Loucy (cell line): Measurements from ENCODE around the gene WIZ.

Experiments
- H2AFZ ChIP-seq: fragments of 200-600 bp; sonication (generic); 2 replicates; pipeline ENCODE4 v1.6.0; 2016; ENCODE audit warnings: antibody characterized with exemption, mild to moderate bottlenecking, low read length, moderate library complexity
- H3F3A ChIP-seq: fragments of 200-600 bp; 2 replicates; pipeline ENCODE4 v1.6.0; 2016; ENCODE audit warnings: antibody characterized with exemption, low read depth, mild to moderate bottlenecking
- H3K27me3 ChIP-seq: fragments of 200-600 bp; sonication (generic); 2 replicates; pipeline ENCODE4 v1.6.1; 2014; ENCODE audit warnings: low read length, mild to moderate bottlenecking; ENCODE audit not compliant: insufficient read depth, poor library complexity, severe bottlenecking
- H3K36me3 ChIP-seq: fragments of 200-600 bp; sonication (generic); 2 replicates; pipeline ENCODE4 v1.6.1; 2016; ENCODE audit warnings: low read length; ENCODE audit not compliant: insufficient read depth
- H3K4me1 ChIP-seq: fragments of 200-600 bp; sonication (generic); 2 replicates; pipeline ENCODE4 v1.5.1; 2014; ENCODE audit warnings: low read length, mild to moderate bottlenecking; ENCODE audit not compliant: insufficient read depth, poor library complexity, severe bottlenecking
- H3K4me2 ChIP-seq: fragments of 200-600 bp; sonication (generic); 2 replicates; pipeline ENCODE4 v1.6.0; 2014; ENCODE audit warnings: antibody characterized with exemption, low read length, low read depth, mild to moderate bottlenecking; ENCODE audit not compliant: poor library complexity, severe bottlenecking
- H3K4me3 ChIP-seq: fragments of 200-600 bp; sonication (generic); 2 replicates; pipeline ENCODE4 v1.5.1; 2014; ENCODE audit warnings: low read length, mild to moderate bottlenecking, mixed read lengths; ENCODE audit not compliant: poor library complexity, severe bottlenecking
- H3K79me2 ChIP-seq: fragments of 200-600 bp; sonication (generic); 2 replicates; pipeline ENCODE4 v1.6.1; 2014; ENCODE audit warnings: low read length; ENCODE audit not compliant: insufficient read depth
- H3K9ac ChIP-seq: fragments of 200-600 bp; sonication (generic); 2 replicates; pipeline ENCODE4 v1.6.0; 2014; ENCODE audit warnings: mild to moderate bottlenecking, low read depth, low read length, moderate library complexity; ENCODE audit not compliant: poor library complexity, severe bottlenecking
- H3K9me2 ChIP-seq: fragments of 200-600 bp; sonication (generic); replicated peaks from 2 replicates; pipeline ENCODE4 v1.6.1; 2016; ENCODE audit warnings: low read depth, low read length, mixed read lengths
- H3K9me3 ChIP-seq: fragments of 200-600 bp; sonication (generic); 2 replicates; pipeline ENCODE4 v1.6.1; 2014; ENCODE audit warnings: mild to moderate bottlenecking, antibody characterized with exemption, low read length, low read depth; ENCODE audit not compliant: insufficient read depth
- H4K20me1 ChIP-seq: fragments of 200-600 bp; sonication (generic); 2 replicates; pipeline ENCODE4 v1.6.0; 2014; ENCODE audit warnings: antibody characterized with exemption, low read length, mild to moderate bottlenecking; ENCODE audit not compliant: insufficient read depth, poor library complexity, severe bottlenecking
- CTCF ChIP-seq: fragments of 200-600 bp; sonication (generic); conservative IDR thresholded peaks from 2 replicates; pipeline ENCODE4 v1.5.1; 2014; ENCODE audit warnings: mild to moderate bottlenecking, antibody characterized with exemption, low read length
- EZH2phosphoT487 ChIP-seq: fragments of 200-600 bp; IDR thresholded peaks from 2 replicates; pipeline ENCODE4 v1.6.1; 2018; ENCODE audit warnings: antibody characterized with exemption, mild to moderate bottlenecking, moderate library complexity, borderline replicate concordance

WIZ gene

GRCh38 chr19:15468675-15469512 is 19.1 kb upstream of the WIZ start:
- Histone ChIP-seq H3K9ac (no peak overlapping the region), H3F3A (peaks cover 15% of the 10 kb centered on the region; the same call in 1 of the 2 replicates), H2AFZ (no peak overlapping the region), H3K4me1 (peaks cover 44% of the 10 kb centered on the region), H3K9me2 (no peaks in the 10 kb centered on the region), H3K27me3 (no peaks in the 10 kb centered on the region), H3K79me2 (no peaks in the 10 kb centered on the region), H3K4me3 (no peak overlapping the region), H3K4me2 (no peak overlapping the region), H3K9me3 (no peaks in the 10 kb centered on the region), H3K36me3 (no peaks in the 10 kb centered on the region), H4K20me1 (no peaks in the 10 kb centered on the region)
- TF ChIP-seq CTCF (no peak), EZH2phosphoT487 (no peak)

- H3K4me2 ChIP-seq = peak overlapping the region; percentile 61
- TF ChIP-seq CTCF (no peak), EZH2phosphoT487 (no peak)
- peaks cover 8% of the 10 kb centered on the region for H3K79me2 ChIP-seq
- H3K27me3 ChIP-seq = no peaks in the 10 kb centered on the region
- H3K36me3 ChIP-seq = no peaks in the 10 kb centered on the region
- H3K4me1 ChIP-seq = peaks cover 47% of the 10 kb centered on the region
- no peaks in the 10 kb centered on the region for H3K9me2 ChIP-seq
- H3F3A ChIP-seq = peaks cover 16% of the 10 kb centered on the region; the same call in 1 of the 2 replicates
- H3K9ac ChIP-seq = no peak overlapping the region
- peak overlapping the region; percentile 5 for H3K4me3 ChIP-seq
- H3K9me3 ChIP-seq = no peaks in the 10 kb centered on the region
- no peak overlapping the region for H2AFZ ChIP-seq
- no peaks in the 10 kb centered on the region for H4K20me1 ChIP-seq
These were observed 18.0 kb upstream of the WIZ start for GRCh38 chr19:15467734-15468214.

DNA sequence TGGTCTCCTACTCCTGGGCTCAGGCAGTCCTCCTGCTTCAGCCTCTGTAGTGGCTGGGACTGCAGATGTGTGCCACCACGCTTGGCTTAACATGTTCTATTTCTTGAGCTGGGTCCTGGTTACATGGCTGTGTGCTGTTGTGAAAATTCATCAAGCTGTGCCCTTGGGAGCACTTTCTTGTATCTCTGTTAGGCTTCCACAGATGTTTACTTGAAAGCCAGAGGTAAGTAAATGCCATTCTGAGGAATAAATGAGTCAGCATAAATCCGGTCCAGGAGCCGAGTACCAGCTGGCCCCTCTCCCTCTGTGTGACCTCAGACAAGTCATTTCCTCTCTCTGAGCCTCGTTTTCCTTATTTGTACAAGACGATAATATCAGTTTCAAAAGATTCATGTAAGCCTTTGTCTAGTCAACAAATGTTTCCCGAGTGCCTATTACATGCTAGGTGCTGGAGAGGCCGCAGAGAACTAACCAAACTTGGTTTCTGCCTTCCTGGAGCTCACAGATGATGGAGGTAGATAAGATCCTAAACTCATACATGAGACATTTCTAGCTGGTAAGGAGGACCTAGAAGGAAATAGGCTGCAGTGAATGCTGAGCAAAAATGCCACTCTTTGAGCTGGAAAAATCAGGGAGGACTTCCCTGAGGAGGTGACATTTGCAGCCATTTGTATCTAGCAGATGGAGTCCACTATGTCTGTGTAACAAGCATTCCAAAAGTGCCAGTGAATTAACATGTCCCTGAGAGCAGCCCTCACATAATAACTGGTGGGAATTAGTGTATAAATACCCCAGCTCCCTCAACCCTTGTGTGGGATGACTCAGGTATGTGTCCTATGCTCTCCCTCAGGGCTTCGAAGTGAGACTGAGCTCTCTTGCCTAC is 17.3 kb upstream of the WIZ start:
- H3K36me3 ChIP-seq = no peaks in the 10 kb centered on the region
- TF ChIP-seq CTCF = no peak
- no peak for TF ChIP-seq EZH2phosphoT487
- H3K4me2 ChIP-seq = peak overlapping the region; percentile 61
- no peak overlapping the region for H2AFZ ChIP-seq
- H3K4me1 ChIP-seq = peaks cover 54% of the 10 kb centered on the region
- H3K4me3 ChIP-seq = peak overlapping the region; percentile 5
- H3K9me2 ChIP-seq = no peaks in the 10 kb centered on the region
- H4K20me1 ChIP-seq = no peaks in the 10 kb centered on the region
- H3F3A ChIP-seq = peaks cover 16% of the 10 kb centered on the region; the same call in 1 of the 2 replicates
- peaks cover 15% of the 10 kb centered on the region for H3K79me2 ChIP-seq
- no peaks in the 10 kb centered on the region for H3K27me3 ChIP-seq
- no peaks in the 10 kb centered on the region for H3K9me3 ChIP-seq
- H3K9ac ChIP-seq = peak overlapping the region; percentile 41
